DOHH2 (cell line): ENCODE data around the gene JARID2.

Experiments
- CTCF ChIP-seq: fragments of 200-600 bp; sonication (generic); IDR thresholded peaks from one replicate; pipeline ENCODE4 v1.5.1; 2014; ENCODE audit warnings: antibody characterized with exemption, mild to moderate bottlenecking, low read depth, low read length; ENCODE audit not compliant: poor library complexity, severe bottlenecking
- EZH2phosphoT487 ChIP-seq: fragments of 200-600 bp; sonication (generic); IDR thresholded peaks from 2 replicates; pipeline ENCODE4 v1.6.1; 2017; ENCODE audit warnings: borderline replicate concordance, mild to moderate bottlenecking, antibody characterized with exemption, low read length, moderate library complexity, mixed read lengths

DNA sequence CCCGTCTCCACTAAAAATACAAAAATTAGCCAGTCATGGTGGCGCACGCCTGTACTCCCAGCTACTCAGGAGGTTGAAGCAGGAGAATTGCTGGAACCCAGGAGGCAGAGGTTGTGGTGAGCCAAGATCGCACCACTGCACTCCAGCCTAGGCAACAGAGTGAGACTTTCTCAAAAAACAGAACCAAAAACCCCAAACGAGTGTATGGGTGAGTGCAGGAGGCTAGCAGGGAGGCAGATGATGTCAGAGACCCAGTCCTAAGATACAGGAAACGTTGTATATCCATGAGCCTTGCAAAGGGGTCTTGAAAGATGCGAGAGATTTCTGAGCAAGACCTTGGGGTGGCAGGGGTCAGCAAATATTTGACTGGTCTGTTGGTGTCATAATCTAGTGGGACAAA, 136.2 kb downstream of the JARID2 start:
- TF ChIP-seq CTCF, result no peak
- no peak for TF ChIP-seq EZH2phosphoT487
